CD14-positive monocyte (primary cell): ENCODE data around the gene CEP19. TPM values are rescaled to one million over a fixed set of nuclear protein-coding genes. Genes with fewer than 3 reads are reported as not detected.

Experiments
- DNase-seq, 3 donors: peaks; one replicate each; pipeline ENCODE4 v3.0.0-alpha.2; 2011 to 2022
- H2AFZ ChIP-seq: 2 replicates; pipeline ENCODE4 v1.6.0; 2012; ENCODE audit warnings: mild to moderate bottlenecking, low read depth, low read length, inconsistent platforms; ENCODE audit not compliant: insufficient read depth, poor library complexity, severe bottlenecking
- H3K27ac ChIP-seq, 2 donors: 1 replicate in 1 of 2; 2 replicates in 1 of 2; pipeline ENCODE4 v1.5.1; 2012 to 2013; ENCODE audit warnings: low read length in 2 of 2, control low read depth in 1 of 2, inconsistent platforms in 1 of 2, low read depth in 1 of 2, mild to moderate bottlenecking in 1 of 2
- H3K27me3 ChIP-seq, 2 donors: one replicate each; pipeline versions ENCODE4 v1.6.0 to v1.6.1; 2011 to 2013; ENCODE audit warnings: low read length in 2 of 2; ENCODE audit not compliant: control insufficient read depth in 2 of 2, insufficient read depth in 2 of 2
- H3K36me3 ChIP-seq, 2 donors: replicated peaks in 1 of 2; 1 replicate in 1 of 2; 2 replicates in 1 of 2; pipeline versions ENCODE4 v1.5.1 to v1.6.1; 2012 to 2013; ENCODE audit warnings: low read length in 2 of 2, control low read depth in 1 of 2, inconsistent platforms in 1 of 2, mild to moderate bottlenecking in 1 of 2; ENCODE audit not compliant: insufficient read depth in 2 of 2, control insufficient read depth in 1 of 2
- H3K4me1 ChIP-seq, 2 donors: 1 replicate in 1 of 2; 2 replicates in 1 of 2; pipeline versions ENCODE4 v1.5.1 to v1.6.1; 2012 to 2013; ENCODE audit warnings: low read length in 2 of 2, control low read depth in 1 of 2, inconsistent platforms in 1 of 2, mild to moderate bottlenecking in 1 of 2, moderate library complexity in 1 of 2; ENCODE audit not compliant: insufficient read depth in 2 of 2, control insufficient read depth in 1 of 2
- H3K4me2 ChIP-seq: replicated peaks from 2 replicates; pipeline ENCODE3; 2012; ENCODE audit warnings: low read length, moderate library complexity, mild to moderate bottlenecking; ENCODE audit not compliant: poor library complexity, severe bottlenecking; ENCODE audit errors: extremely low read depth
- H3K4me3 ChIP-seq, 3 experiments: fragments of 200-600 bp in 1 of 3; sonication (generic) in 1 of 3; replicated peaks in 1 of 3; 1 replicate in 2 of 3; 2 replicates in 1 of 3; pipeline ENCODE4 v1.5.1; 2011 to 2013; ENCODE audit warnings: low read length in 3 of 3, mild to moderate bottlenecking in 3 of 3, control low read depth in 2 of 3, low read depth in 2 of 3, inconsistent platforms in 1 of 3, moderate library complexity in 1 of 3
- H3K79me2 ChIP-seq: 2 replicates; pipeline ENCODE4 v1.6.0; 2012; ENCODE audit warnings: mild to moderate bottlenecking, control low read depth, inconsistent platforms, low read length, moderate library complexity; ENCODE audit not compliant: insufficient read depth
- H3K9ac ChIP-seq: 2 replicates; pipeline ENCODE4 v1.6.0; 2017; ENCODE audit warnings: low read length, mild to moderate bottlenecking; ENCODE audit not compliant: insufficient read depth, poor library complexity, severe bottlenecking
- H3K9me3 ChIP-seq, 2 donors: replicated peaks in 1 of 2; 1 replicate in 1 of 2; 2 replicates in 1 of 2; pipeline versions ENCODE4 v1.5.1 to v1.6.1; 2012 to 2013; ENCODE audit warnings: low read length in 2 of 2, control low read depth in 1 of 2; ENCODE audit not compliant: control insufficient read depth in 1 of 2, insufficient read depth in 1 of 2
- H4K20me1 ChIP-seq: 2 replicates; pipeline ENCODE4 v1.6.0; 2012; ENCODE audit warnings: mild to moderate bottlenecking, low read length, control low read depth, moderate library complexity; ENCODE audit not compliant: insufficient read depth
- H3K27ac Mint-ChIP-seq, 7 donors: one replicate each; pipeline ENCODE4 v1.8.0; 2020; ENCODE audit warnings: mild to moderate bottlenecking in 7 of 7, mixed read lengths in 7 of 7, moderate library complexity in 6 of 7, inconsistent platforms in 2 of 7
- H3K27me3 Mint-ChIP-seq, 3 donors: one replicate each; pipeline ENCODE4 v1.8.0; 2021 to 2022; ENCODE audit warnings: low read depth in 3 of 3, mild to moderate bottlenecking in 3 of 3, mixed read lengths in 3 of 3, moderate library complexity in 3 of 3, inconsistent platforms in 1 of 3
- H3K36me3 Mint-ChIP-seq, 2 donors: one replicate each; pipeline ENCODE4 v1.8.0; 2020; ENCODE audit warnings: mixed read lengths in 2 of 2, inconsistent platforms in 1 of 2, mild to moderate bottlenecking in 1 of 2
- H3K4me1 Mint-ChIP-seq: one replicate; pipeline ENCODE4 v1.8.0; 2020; ENCODE audit warnings: mild to moderate bottlenecking, mixed read lengths
- H3K4me3 Mint-ChIP-seq, 2 donors: one replicate each; pipeline ENCODE4 v1.8.0; 2020; ENCODE audit warnings: mild to moderate bottlenecking in 2 of 2, mixed read lengths in 2 of 2, moderate library complexity in 1 of 2
- H3K9me3 Mint-ChIP-seq, 7 donors: one replicate each; pipeline ENCODE4 v1.8.0; 2020 to 2022; ENCODE audit warnings: mixed read lengths in 7 of 7, mild to moderate bottlenecking in 6 of 7, moderate library complexity in 6 of 7, inconsistent platforms in 2 of 7
- WGBS: methylation state at CpG from one replicate; pipeline ENCODE4 v1.1.5; 2013; ENCODE audit warnings: missing lambda C conversion rate; ENCODE audit not compliant: insufficient coverage; 5-methylcytosine and 5-hydroxymethylcytosine counted together
- intact Hi-C, 2 donors: fragments of 100-400 bp; cut with micrococcal nuclease; formaldehyde crosslinking; loops; one replicate each; pipeline versions ENCODE4 v1.15.0 to v1.15.1; 2023
- polyA plus RNA-seq, 3 donors: library from polyadenylated mRNA; depleted of rRNA in 1 of 3; unstranded in 2 of 3; stranded (reverse) in 1 of 3; fragments of 300-500 nt in 2 of 3; fragments of >200 nt in 1 of 3; fragmentation: Illumina TruSeq in 2 of 3; gene quantifications; 1 replicate in 2 of 3; 2 replicates in 1 of 3; pipeline ENCODE4 v1.2.3, GENCODE V29; 2012 to 2021
- TF ChIP-seq, protein P1 (sequence below): fragments of 200-600 bp; IDR thresholded peaks from one replicate; pipeline ENCODE4 v1.8.0; 2022; ENCODE audit warnings: antibody characterized with exemption, mild to moderate bottlenecking

Gene CEP19
- polyA plus RNA-seq, 3 donors, result 1.7 to 3.2 (median 2.7) TPM

DNA sequence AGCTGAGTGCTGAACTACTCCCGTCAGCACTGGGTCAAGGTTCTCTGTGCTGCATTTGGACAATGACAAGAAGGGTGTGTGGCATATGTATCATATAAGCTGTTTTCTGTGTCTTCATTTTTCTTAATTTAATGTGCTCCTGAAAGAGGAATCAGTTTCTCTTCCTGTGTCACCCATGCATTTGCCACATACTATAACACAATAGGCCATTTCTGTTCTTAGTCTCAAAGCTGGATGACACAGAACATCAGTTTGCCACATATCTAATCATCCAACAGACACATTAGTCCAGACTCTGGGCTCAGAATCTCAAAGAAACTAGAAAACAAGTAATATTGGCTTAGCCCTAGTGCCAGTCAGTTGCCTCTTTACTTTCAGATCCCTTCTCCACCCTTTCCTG lies 34.1 kb downstream of the CEP19 start:
- intact Hi-C loops, result no loop called here
- peak overlapping the region; percentile 47 to 90 (median 82) for H3K27ac Mint-ChIP-seq
- peaks cover 23 to 30% of the 10 kb centered on the region in 2 donors for H3K36me3 Mint-ChIP-seq
- no CpG with 5 or more reads among the region's 1 CpG for WGBS
- H3K4me3 Mint-ChIP-seq, result no peak overlapping the region
- Histone ChIP-seq H3K4me1 (peaks cover 15 to 22% of the 10 kb centered on the region in 2 donors), H3K27ac (peak overlapping the region in 1 of 2 donors; percentile 75), H2AFZ (no peak overlapping the region), H3K79me2 (peaks cover 44% of the 10 kb centered on the region), H3K27me3 (no peaks in the 10 kb centered on the region), H3K9me3 (no peaks in the 10 kb centered on the region), H4K20me1 (no peaks in the 10 kb centered on the region), H3K4me2 (no peak overlapping the region), H3K4me3 (no peak overlapping the region), H3K36me3 (peaks cover 8 to 11% of the 10 kb centered on the region in 2 donors), H3K9ac (no peak overlapping the region)
- H3K9me3 Mint-ChIP-seq, result peaks cover 2 to 9% (median 3%) of the 10 kb centered on the region in 7 donors
- TF ChIP-seq, protein P1, sequence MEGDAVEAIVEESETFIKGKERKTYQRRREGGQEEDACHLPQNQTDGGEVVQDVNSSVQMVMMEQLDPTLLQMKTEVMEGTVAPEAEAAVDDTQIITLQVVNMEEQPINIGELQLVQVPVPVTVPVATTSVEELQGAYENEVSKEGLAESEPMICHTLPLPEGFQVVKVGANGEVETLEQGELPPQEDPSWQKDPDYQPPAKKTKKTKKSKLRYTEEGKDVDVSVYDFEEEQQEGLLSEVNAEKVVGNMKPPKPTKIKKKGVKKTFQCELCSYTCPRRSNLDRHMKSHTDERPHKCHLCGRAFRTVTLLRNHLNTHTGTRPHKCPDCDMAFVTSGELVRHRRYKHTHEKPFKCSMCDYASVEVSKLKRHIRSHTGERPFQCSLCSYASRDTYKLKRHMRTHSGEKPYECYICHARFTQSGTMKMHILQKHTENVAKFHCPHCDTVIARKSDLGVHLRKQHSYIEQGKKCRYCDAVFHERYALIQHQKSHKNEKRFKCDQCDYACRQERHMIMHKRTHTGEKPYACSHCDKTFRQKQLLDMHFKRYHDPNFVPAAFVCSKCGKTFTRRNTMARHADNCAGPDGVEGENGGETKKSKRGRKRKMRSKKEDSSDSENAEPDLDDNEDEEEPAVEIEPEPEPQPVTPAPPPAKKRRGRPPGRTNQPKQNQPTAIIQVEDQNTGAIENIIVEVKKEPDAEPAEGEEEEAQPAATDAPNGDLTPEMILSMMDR, result no peak
- no peak for DNase-seq
- H3K27me3 Mint-ChIP-seq, result no peaks in the 10 kb centered on the region
- H3K4me1 Mint-ChIP-seq, result peaks cover 19% of the 10 kb centered on the region

- no peak for DNase-seq
- H3K27me3 Mint-ChIP-seq, result no peaks in the 10 kb centered on the region
- H3K9me3 ChIP-seq, result no peaks in the 10 kb centered on the region
- H2AFZ ChIP-seq, result no peak overlapping the region
- H3K27me3 ChIP-seq, result no peaks in the 10 kb centered on the region
- peaks cover 15 to 22% of the 10 kb centered on the region in 2 donors for H3K4me1 ChIP-seq
- H3K36me3 ChIP-seq, result peaks cover 8 to 10% of the 10 kb centered on the region in 2 donors
- TF ChIP-seq, protein P1, result no peak
- peak overlapping the region in 1 of 2 donors; percentile 75 for H3K27ac ChIP-seq
- no peak overlapping the region for H3K4me3 ChIP-seq
- WGBS, result no CpG with 5 or more reads among the region's 1 CpG
- H3K4me1 Mint-ChIP-seq, result peaks cover 19% of the 10 kb centered on the region
- intact Hi-C loops, result no loop called here
- peaks cover 20 to 27% of the 10 kb centered on the region in 2 donors for H3K36me3 Mint-ChIP-seq
- peaks cover 0 to 5% (median 0%) of the 10 kb centered on the region in 7 donors for H3K9me3 Mint-ChIP-seq
- no peaks in the 10 kb centered on the region for H4K20me1 ChIP-seq
- peak overlapping the region; percentile 47 to 90 (median 82) for H3K27ac Mint-ChIP-seq
- H3K4me2 ChIP-seq, result no peak overlapping the region
- H3K4me3 Mint-ChIP-seq, result no peak overlapping the region
- peaks cover 43% of the 10 kb centered on the region for H3K79me2 ChIP-seq
- peak overlapping the region; percentile 17 for H3K9ac ChIP-seq
Measured at GRCh38 chr3:196677353-196677752, 34.7 kb downstream of the CEP19 start.
